Measurements from ENCODE around the gene TERC.

DNA sequence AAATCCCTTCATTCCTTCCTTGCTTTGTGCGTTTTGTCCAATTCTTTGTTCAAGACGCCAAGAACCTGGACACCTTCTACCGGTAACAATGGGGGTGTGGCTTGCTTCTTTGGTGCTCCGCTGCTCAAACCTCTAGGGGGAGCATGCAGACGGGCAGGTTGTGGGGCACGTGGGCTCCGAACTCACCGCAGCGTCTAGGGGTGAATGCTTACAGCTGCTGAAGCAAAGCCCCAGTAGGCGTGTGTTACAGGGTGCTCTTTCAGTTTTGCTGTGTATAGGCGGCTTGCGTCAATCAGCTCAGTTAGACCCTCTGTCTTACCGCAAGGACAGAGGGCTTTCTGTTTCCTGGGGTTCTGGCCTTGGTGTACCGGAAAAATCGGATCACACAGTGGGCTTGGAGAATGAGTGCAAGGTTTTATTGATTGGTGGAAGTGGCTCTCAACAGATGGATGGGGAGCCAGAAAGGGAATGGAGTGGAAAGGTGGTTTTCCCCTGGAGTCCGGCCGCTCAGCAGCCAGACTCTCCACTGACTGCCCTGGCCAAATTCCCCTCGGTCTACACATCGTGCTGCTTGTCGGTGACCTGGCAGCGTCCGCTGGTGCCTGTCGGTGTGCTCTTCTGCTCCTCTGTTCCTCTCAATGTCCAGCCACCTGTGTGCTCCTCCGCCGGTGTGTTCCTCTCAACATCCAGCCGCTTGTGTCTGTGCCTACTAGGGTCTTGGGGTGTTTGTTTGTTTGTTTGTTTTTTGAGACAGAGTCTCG lies 49.1 kb upstream of the TERC start:
- TF ChIP-seq, protein P1, sequence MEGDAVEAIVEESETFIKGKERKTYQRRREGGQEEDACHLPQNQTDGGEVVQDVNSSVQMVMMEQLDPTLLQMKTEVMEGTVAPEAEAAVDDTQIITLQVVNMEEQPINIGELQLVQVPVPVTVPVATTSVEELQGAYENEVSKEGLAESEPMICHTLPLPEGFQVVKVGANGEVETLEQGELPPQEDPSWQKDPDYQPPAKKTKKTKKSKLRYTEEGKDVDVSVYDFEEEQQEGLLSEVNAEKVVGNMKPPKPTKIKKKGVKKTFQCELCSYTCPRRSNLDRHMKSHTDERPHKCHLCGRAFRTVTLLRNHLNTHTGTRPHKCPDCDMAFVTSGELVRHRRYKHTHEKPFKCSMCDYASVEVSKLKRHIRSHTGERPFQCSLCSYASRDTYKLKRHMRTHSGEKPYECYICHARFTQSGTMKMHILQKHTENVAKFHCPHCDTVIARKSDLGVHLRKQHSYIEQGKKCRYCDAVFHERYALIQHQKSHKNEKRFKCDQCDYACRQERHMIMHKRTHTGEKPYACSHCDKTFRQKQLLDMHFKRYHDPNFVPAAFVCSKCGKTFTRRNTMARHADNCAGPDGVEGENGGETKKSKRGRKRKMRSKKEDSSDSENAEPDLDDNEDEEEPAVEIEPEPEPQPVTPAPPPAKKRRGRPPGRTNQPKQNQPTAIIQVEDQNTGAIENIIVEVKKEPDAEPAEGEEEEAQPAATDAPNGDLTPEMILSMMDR (conservative IDR thresholded peaks at IDR 0.05; ENCODE audit: low read length): peak; percentile 84
- TF ChIP-seq EZH2phosphoT487 (IDR thresholded peaks at IDR 0.05; ENCODE audit: borderline replicate concordance, low read depth, low read length): no peak

All from OCI-LY7 (cell line).